KOPT-K1 (cell line): ENCODE measurements around the gene POLR2C.
"Not testable (repeated sequence)": the region's sequence is repeated elsewhere in the genome, so short reads cannot be mapped to it uniquely, and the experiment has no call there.

ENCODE experiments used
- H3K27ac ChIP-seq: fragments of 200-600 bp; sonication (generic); 2 replicates; pipeline ENCODE4 v1.5.1; 2016; ENCODE audit warnings: antibody characterized with exemption, mild to moderate bottlenecking, low read depth, low read length; ENCODE audit not compliant: poor library complexity, severe bottlenecking
- H3K36me3 ChIP-seq: fragments of 200-600 bp; sonication (generic); 2 replicates; pipeline ENCODE4 v1.5.1; 2017; ENCODE audit warnings: antibody characterized with exemption, mild to moderate bottlenecking, low read length, moderate library complexity; ENCODE audit not compliant: insufficient read depth
- H3K9me3 ChIP-seq: fragments of 200-600 bp; sonication (generic); 2 replicates; pipeline ENCODE4 v1.5.1; 2017; ENCODE audit warnings: antibody characterized with exemption, low read length, mild to moderate bottlenecking; ENCODE audit not compliant: insufficient read depth, poor library complexity, severe bottlenecking

Gene POLR2C

DNA sequence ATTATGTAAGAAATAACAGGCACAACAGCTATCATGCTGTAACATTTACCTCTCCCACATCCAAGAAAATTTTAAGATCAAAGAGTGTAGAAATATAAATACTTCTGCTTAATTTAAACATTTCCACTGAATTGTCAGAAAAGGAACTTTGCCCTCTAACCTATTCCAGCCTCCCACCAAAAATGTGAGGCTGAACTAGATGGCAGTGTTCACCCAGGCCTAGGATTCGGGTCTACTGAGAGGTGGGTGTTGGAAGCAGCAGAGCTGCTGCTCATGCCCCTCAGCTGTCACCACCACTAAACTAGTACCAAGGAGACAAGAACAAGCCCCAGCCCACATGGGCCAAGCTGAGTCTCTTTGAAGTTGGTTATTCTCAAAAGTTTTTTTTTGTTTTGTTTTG is 26.6 kb upstream of the POLR2C start:
- Histone ChIP-seq H3K36me3 (peaks cover 99% of the 10 kb centered on the region), H3K9me3 (peaks cover 14% of the 10 kb centered on the region), H3K27ac (no peak overlapping the region)

DNA sequence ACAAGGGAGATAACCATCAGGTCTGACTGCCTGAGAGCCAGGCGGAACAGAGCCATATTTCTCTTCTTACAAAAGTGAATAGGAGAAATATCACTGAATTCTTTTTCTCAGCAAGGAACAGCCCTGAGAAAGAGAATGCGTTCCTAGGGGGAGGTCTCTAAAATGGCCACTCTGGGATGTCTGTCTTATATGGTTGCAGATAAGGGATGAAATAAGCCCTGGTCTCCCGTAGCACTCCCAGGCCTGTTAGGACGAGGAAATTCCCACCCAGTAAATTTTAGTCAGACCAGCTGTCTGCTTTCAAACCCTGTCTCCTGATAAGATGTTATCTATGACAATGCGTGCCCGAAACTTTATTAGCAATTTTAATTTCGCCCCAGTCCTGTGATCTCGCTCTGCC is 22.5 kb upstream of the POLR2C start:
- peaks cover 77% of the 10 kb centered on the region for H3K36me3 ChIP-seq
- peaks cover 23% of the 10 kb centered on the region for H3K9me3 ChIP-seq
- H3K27ac ChIP-seq, result not testable (repeated sequence)

DNA sequence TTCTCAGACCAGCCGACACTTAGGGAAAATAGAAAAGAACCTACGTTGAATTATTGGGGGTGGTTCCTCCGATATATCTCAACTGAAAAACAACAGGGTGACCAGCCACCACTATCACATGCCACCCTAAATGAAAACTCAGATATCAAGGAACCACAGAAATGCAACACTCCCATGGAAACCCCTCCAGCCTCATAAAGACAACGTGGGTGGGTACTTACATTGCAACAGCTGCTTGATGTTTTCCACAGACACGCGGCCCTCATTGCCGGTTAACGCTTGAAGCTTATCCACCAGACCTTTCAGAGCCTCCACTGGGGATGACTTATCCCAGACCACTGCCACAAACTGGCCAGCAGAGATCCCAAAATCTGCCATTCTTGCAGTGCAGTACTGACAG is 21.9 kb upstream of the POLR2C start:
- Histone ChIP-seq H3K36me3 (peaks cover 71% of the 10 kb centered on the region), H3K9me3 (peaks cover 23% of the 10 kb centered on the region)
- not testable (repeated sequence) for H3K27ac ChIP-seq

DNA sequence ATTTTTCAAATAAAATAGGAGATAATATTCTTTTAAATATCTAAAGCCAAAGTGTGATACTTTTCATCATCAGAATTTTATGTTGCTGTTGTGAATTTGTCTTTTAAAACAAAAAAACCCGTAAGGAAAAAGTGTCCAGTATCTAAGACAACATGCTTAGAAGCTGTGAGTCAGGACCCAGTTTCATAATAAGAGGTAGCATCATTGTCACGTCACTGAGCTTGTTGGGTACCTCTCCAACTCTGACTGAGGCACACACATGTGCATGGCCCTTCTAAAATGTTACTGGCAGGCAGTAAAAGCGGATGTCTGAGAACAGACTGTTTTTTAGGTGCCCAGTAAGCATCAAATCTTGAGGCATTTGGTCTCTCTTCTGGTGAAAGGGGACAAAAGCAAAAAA is 17.8 kb upstream of the POLR2C start:
- Histone ChIP-seq H3K36me3 (peaks cover 30% of the 10 kb centered on the region), H3K9me3 (peaks cover 20% of the 10 kb centered on the region), H3K27ac (no peak overlapping the region)

DNA sequence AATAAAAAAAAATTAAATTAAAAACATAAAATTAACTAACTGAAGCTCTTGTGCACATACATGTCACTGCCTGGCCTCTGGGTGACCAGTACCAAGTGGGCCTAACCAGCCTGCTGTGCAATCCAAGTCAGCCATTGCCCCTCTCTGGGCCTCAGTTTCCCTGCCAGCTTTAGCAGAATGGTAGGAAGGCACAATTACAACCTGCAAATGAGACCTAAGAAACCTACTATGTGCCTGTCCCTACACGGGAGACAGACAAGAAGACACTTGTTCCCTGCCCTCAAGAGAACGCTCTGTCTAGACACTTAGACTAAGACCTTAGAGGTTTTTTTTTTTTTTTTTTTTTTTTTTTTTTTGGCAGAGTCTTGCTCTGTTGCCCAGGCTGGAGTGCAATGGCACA is 17.0 kb upstream of the POLR2C start:
- H3K27ac ChIP-seq, result no peak overlapping the region
- peaks cover 12% of the 10 kb centered on the region for H3K9me3 ChIP-seq
- H3K36me3 ChIP-seq, result peaks cover 23% of the 10 kb centered on the region

DNA sequence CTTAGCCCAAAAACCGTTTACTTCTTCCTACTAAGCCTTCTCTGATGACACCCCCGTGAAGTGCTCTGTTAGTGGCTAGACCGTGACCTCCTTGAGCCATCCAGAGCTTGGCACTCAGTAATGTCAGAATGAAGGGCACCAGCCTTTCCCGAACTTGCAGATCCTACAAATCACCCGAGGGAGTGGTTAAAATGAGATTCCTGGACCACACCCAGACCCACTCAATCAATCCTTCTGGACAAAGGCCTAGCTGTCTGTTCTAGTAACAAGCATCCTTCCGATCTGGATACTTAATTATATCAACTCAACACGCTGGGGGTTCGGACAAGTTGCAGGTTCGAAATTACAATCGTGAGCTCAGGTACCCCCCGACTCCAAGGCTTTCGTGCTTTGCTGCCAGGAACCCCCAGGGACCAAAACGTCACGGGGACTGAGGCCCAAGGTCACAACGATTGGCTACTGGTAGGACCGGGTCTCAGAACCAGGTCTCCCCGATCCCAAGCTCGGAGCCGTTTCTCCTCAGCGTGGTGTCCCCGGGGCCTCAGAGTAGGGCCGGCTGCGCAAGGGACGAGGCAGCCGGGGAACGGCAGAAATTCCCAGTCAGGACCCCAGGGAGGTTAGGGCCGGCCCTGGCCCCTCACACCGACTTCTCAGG is 15.8 kb upstream of the POLR2C start:
- Histone ChIP-seq H3K27ac (peak overlapping the region; percentile 82), H3K9me3 (peaks cover 1% of the 10 kb centered on the region), H3K36me3 (peaks cover 20% of the 10 kb centered on the region)

DNA sequence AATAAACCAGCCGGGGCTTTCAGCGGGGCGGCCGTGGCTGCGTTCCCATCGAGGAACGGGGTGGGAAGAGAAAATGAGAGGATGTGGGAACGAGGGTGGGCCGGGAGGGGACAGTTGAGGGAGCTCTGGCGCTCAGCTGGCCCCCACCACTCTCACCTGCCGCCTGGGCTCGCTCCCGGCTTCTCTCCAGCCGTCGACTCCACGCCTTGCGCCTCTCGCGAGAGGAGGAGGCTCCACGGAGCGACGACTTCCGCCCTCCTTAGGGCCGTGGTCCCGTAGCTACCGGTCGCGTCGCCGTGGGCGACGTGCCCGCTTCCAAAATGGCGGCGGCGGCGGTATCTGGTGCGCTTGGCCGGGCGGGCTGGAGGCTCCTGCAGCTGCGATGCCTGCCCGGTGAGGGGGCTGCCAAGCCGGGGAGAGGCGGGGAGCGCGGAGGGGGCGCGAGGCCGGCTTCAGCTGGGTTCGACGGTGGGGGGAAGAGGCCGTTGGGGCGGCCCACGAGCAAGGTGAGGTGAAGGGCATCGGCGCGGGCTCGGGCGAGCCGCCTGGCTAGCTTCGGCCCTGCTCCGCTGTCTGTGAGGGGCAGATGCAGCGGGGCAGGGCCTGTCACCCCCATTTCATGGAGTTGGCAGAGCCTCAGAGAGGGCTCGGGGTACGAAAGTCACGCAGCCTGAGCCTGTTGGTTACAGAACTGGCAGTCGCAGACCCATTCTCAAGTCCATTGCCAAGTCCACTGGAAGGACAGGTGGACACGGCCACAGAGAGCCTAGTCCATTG is 15.1 kb upstream of the POLR2C start, which contains the start of the genes CIAPIN1 and COQ9:
CIAPIN1 (minus strand) TSS at position 200 of the 777 bp plus-strand sequence. CDS start 6,457 bp downstream, outside the sequence.
COQ9 (plus strand) TSS at position 294 of the 777 bp plus-strand sequence; CDS start at position 321, 27 bp downstream.
- peaks cover 20% of the 10 kb centered on the region for H3K36me3 ChIP-seq
- H3K9me3 ChIP-seq, result no peaks in the 10 kb centered on the region
- peak within 1 kb of the TSS; percentile 82 for H3K27ac ChIP-seq

DNA sequence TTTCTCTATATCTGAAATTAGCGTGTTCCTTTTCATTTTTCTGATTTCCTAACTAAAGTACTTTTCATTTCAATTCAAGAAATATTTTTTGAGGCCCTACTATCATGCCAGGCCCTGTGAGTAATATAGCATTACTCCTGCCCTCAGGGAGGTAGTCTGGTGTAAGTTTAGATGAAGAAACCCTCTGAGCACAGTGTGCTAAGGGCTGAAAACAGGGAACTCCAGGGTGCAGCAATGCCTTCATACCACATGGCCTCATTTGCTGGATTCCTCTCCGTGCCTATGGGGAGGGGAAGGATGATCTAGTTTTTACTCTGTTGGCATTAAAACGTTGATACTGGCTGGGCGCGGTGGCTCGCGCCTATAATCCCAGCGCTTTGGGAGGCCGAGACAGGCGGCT is 10.5 kb upstream of the POLR2C start:
- Histone ChIP-seq H3K36me3 (peaks cover 61% of the 10 kb centered on the region), H3K27ac (no peak overlapping the region), H3K9me3 (no peaks in the 10 kb centered on the region)

DNA sequence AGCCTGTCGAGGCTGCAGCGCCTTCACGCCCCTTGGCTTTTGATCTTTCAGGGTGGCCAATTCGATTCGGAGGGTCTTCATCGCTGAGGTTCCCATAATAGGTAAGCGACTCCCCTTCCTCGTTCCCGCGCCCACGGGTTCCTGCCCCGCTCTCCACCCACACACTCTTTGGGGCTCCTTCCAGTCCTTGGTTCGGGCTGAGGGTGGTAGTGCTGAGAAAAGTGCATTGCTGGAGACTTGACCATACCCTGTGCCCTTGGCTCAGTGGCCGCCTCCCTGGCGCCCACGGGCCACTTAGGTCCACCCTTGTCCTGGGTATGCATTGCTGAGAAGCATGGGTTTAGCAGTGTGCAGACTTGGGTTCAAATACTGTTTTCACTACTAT is 491 bp downstream of the POLR2C start:
- peak overlapping the region; percentile 55 for H3K27ac ChIP-seq
- no peaks in the 10 kb centered on the region for H3K9me3 ChIP-seq
- peaks cover 78% of the 10 kb centered on the region for H3K36me3 ChIP-seq

DNA sequence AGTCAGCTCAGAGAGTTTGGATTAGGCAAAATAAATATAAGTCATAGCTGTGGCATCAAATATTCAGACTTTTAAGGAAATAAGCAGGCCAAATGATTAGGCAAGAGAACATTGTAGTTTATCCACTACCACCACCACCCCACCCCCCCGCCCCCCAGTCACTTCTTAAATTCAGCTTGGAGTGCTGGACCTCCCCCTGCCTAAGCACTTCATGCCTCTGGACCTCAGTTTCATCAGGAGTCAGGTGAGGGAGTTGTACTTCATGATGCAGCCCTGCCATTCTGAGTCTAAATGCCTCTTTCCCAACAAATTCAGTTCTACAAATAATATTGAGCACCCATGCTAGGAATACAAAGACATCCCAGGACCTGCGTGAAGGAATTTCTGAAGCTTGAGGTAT is 2.0 kb downstream of the POLR2C start:
- Histone ChIP-seq H3K9me3 (no peaks in the 10 kb centered on the region), H3K36me3 (peaks cover 80% of the 10 kb centered on the region), H3K27ac (no peak overlapping the region)

DNA sequence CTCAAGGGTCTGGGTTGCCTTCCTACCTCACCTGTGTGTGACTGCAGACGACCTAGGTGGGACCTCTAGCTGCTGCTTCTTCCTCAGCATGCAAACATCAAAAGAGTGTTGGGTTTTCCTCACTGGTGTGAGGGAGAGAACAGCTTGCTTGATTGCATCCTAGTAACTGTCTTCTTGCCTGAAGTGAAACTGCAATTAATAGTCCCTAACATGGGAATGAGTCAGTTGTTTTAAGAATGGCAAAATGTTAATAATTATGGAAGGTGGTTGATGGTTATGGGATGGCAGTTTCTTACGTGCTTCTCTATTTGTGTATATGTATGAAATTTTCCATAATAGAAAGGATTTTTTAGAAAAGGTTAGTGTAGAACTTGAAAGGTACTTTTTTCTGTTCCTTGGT is 5.9 kb downstream of the POLR2C start:
- Histone ChIP-seq H3K9me3 (no peaks in the 10 kb centered on the region), H3K36me3 (peaks cover 98% of the 10 kb centered on the region), H3K27ac (no peak overlapping the region)

DNA sequence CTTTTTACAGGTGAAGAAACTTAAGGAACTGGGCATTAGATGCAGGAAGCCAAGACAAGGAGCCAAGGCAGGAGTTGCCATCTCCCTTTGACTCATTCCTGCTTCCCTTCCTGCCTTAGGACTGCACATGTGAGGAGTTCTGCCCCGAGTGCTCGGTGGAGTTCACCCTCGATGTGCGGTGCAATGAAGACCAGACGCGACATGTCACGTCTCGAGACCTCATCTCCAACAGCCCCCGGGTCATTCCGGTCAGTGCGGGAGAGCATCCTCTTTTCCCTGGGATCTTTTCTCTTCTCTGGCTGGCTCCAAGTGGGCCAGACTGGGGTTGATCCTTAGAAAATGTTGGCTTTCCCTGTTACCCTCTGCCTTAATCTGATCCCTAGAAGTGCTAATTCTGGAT is 6.6 kb downstream of the POLR2C start:
- Histone ChIP-seq H3K27ac (no peak overlapping the region), H3K9me3 (no peaks in the 10 kb centered on the region), H3K36me3 (peaks cover 100% of the 10 kb centered on the region)

DNA sequence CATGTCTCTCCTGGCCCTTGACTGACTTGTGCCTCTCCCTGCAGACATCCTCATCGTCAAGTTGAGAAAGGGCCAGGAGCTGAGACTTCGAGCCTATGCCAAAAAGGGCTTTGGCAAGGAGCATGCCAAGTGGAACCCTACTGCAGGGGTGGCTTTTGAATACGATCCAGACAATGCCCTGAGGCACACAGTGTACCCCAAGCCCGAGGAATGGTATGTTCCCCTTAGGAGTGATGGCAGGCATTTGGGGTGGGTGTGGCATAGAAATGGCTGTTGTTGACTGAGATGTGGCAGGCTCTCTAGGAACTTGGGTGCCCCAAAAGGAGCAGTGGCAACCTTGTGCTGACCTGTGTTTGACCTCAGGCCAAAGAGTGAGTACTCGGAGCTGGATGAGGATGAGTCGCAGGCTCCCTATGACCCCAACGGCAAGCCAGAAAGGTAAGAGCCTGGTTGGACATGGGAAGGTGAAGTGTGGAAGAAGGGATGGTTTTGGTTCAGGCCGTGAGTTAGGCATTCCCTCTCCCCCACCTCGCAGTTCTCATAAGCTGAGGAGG is 7.5 kb downstream of the POLR2C start:
- Histone ChIP-seq H3K27ac (no peak overlapping the region), H3K36me3 (peaks cover 91% of the 10 kb centered on the region), H3K9me3 (no peaks in the 10 kb centered on the region)

DNA sequence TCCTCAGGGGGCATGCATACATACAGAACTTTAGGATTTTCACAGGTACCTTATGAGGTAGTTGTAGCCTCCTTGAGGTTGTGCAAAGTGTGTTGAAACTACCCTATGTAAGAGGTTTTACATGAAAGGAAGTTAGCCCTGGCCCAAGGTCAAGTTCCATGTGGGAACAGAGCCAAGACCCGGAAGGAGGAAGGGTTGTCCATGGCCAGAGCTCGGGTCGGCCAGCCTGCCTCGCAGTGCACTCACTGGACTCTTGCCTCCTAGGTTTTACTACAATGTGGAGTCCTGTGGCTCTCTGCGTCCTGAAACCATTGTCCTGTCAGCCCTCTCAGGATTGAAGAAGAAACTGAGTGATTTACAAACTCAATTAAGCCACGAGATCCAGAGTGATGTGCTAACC is 8.2 kb downstream of the POLR2C start:
- Histone ChIP-seq H3K36me3 (peaks cover 84% of the 10 kb centered on the region), H3K9me3 (no peaks in the 10 kb centered on the region), H3K27ac (no peak overlapping the region)

DNA sequence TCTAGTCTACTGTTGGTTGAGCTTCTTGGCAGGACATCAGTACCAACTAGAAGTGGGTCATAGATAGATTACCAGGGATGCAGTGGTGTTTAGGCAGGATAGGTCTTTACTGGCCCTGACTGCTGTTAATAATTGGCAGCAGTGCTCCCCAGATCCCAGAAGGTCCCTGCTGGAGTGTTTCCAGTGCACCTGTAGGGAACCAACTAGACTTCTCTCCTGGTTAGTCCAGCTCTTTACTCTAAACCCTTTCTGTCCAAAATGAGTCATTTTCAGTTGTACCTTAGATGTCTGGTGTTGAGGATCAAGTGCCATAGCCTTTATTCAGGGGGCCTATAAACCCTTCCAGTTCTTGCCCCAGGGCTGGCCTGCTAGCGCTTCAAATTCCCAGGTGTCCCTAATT is 8.7 kb downstream of the POLR2C start:
- Histone ChIP-seq H3K27ac (no peak overlapping the region), H3K36me3 (peaks cover 79% of the 10 kb centered on the region), H3K9me3 (no peaks in the 10 kb centered on the region)
